COR-L47 (cell line): Measurements from ENCODE around the gene ATP8B1.

Source experiments
- DNase-seq: peaks from one replicate; lab custom pipeline; 2025; lab: John Stamatoyannopoulos, UW

Gene ATP8B1

GRCh38 chr18:57618910-57619309, 184.2 kb downstream of the ATP8B1 start:
- no peak for DNase-seq

- no peak for DNase-seq
Measured at GRCh38 chr18:57603871-57604270, 199.2 kb downstream of the ATP8B1 start.
